WTC11 (cell line): ENCODE measurements around the gene HAO2. TPM values are rescaled to one million over a fixed set of nuclear protein-coding genes. Genes with fewer than 3 reads are reported as not detected.
"Not testable (repeated sequence)": the region's sequence is repeated elsewhere in the genome, so short reads cannot be mapped to it uniquely, and the experiment has no call there.

Source experiments
- ATAC-seq: fragments of 200-7000 bp; cut with Tn5 transposase; 2 replicates; pipeline ENCODE4 v1.10.0; 2021; ENCODE audit warnings: mild to moderate bottlenecking, moderate library complexity
- CTCF ChIA-PET: fragments of 300-600 bp; sonication (Branson Sonifier 250); formaldehyde crosslinking; loops from one replicate; lab custom pipeline; 2021; ENCODE audit warnings: antibody characterized with exemption; lab: Charles Lee
- POLR2A ChIA-PET: fragments of 350-600 bp; sonication (Branson Sonifier 250); formaldehyde crosslinking; loops from one replicate; lab custom pipeline; 2021; ENCODE audit warnings: antibody characterized with exemption; lab: Charles Lee
- DNase-seq: peaks from one replicate; pipeline ENCODE4 v3.0.0; 2021; ENCODE audit warnings: low spot score
- H3K27ac Mint-ChIP-seq: 2 replicates; pipeline ENCODE4 v1.8.0; 2021; ENCODE audit warnings: mixed read lengths
- H3K27me3 Mint-ChIP-seq: 2 replicates; pipeline ENCODE4 v1.8.0; 2021; ENCODE audit warnings: low read depth, mild to moderate bottlenecking, moderate library complexity, mixed read lengths
- H3K36me3 Mint-ChIP-seq: 2 replicates; pipeline ENCODE4 v1.8.0; 2021; ENCODE audit warnings: mixed read lengths
- H3K4me1 Mint-ChIP-seq: 2 replicates; pipeline ENCODE4 v1.8.0; 2022; ENCODE audit warnings: mixed read lengths
- H3K4me3 Mint-ChIP-seq: 2 replicates; pipeline ENCODE4 v1.8.0; 2021; ENCODE audit warnings: mild to moderate bottlenecking, moderate library complexity, mixed read lengths
- H3K9me3 Mint-ChIP-seq: 2 replicates; pipeline ENCODE4 v1.8.0; 2021; ENCODE audit warnings: mixed read lengths
- AFF4 ChIP-seq: sonication (generic); formaldehyde crosslinking; IDR thresholded peaks from 2 replicates; pipeline ENCODE4 v1.8.1; 2023; ENCODE audit warnings: mild to moderate bottlenecking, missing genetic modification reagents, borderline replicate concordance
- ARID4B ChIP-seq: sonication (generic); formaldehyde crosslinking; IDR thresholded peaks from 2 replicates; pipeline ENCODE4 v1.8.0; 2023; ENCODE audit warnings: missing genetic modification reagents, mild to moderate bottlenecking, borderline replicate concordance
- ATF1 ChIP-seq: sonication (generic); formaldehyde crosslinking; IDR thresholded peaks from 2 replicates; pipeline ENCODE4 v1.8.1; 2023; ENCODE audit warnings: mild to moderate bottlenecking, moderate library complexity, missing genetic modification reagents
- CDX4 ChIP-seq: fragments of 250-450 bp; sonication (Bioruptor Pico); IDR thresholded peaks from 2 replicates; pipeline ENCODE4 v1.9.0; 2021; ENCODE audit warnings: moderate library complexity, mild to moderate bottlenecking, inconsistent platforms, borderline replicate concordance
- EMX1 ChIP-seq: fragments of 250-450 bp; sonication (Bioruptor Pico); IDR thresholded peaks from 2 replicates; pipeline ENCODE4 v1.8.0; 2021; ENCODE audit warnings: mild to moderate bottlenecking
- GTF2I ChIP-seq: fragments of 250-450 bp; sonication (Bioruptor Pico); conservative IDR thresholded peaks from 2 replicates; pipeline ENCODE4 v1.4.0; 2021; ENCODE audit warnings: mild to moderate bottlenecking
- IRF1 ChIP-seq: sonication (generic); formaldehyde crosslinking; IDR thresholded peaks from 2 replicates; pipeline ENCODE4 v1.8.0; 2023; ENCODE audit warnings: missing genetic modification reagents
- IRF2 ChIP-seq: sonication (generic); formaldehyde crosslinking; IDR thresholded peaks from 2 replicates; pipeline ENCODE4 v1.8.0; 2022; ENCODE audit warnings: low read depth, missing genetic modification reagents, borderline replicate concordance
- KAT7 ChIP-seq: sonication (generic); formaldehyde crosslinking; IDR thresholded peaks from 2 replicates; pipeline ENCODE4 v1.8.1; 2023; ENCODE audit warnings: missing genetic modification reagents, mild to moderate bottlenecking, borderline replicate concordance
- NFATC4 ChIP-seq: fragments of 250-450 bp; sonication (Bioruptor Pico); IDR thresholded peaks from 2 replicates; pipeline ENCODE4 v1.9.0; 2021; ENCODE audit warnings: mild to moderate bottlenecking
- NFYB ChIP-seq: sonication (generic); formaldehyde crosslinking; conservative IDR thresholded peaks from 2 replicates; pipeline ENCODE4 v1.8.0; 2022; ENCODE audit warnings: low read depth, missing genetic modification reagents
- NR2C2 ChIP-seq: sonication (generic); formaldehyde crosslinking; IDR thresholded peaks from 2 replicates; pipeline ENCODE4 v1.8.0; 2022; ENCODE audit warnings: mild to moderate bottlenecking, missing genetic modification reagents
- SMAD4 ChIP-seq: sonication (generic); formaldehyde crosslinking; IDR thresholded peaks from 2 replicates; pipeline ENCODE4 v1.8.0; 2022; ENCODE audit warnings: mild to moderate bottlenecking, missing genetic modification reagents
- TCF7 ChIP-seq: sonication (generic); formaldehyde crosslinking; IDR thresholded peaks from 2 replicates; pipeline ENCODE4 v1.8.0; 2022; ENCODE audit warnings: mild to moderate bottlenecking, low read depth, missing genetic modification reagents, moderate library complexity
- USF1 ChIP-seq: sonication (generic); formaldehyde crosslinking; IDR thresholded peaks from 2 replicates; pipeline ENCODE4 v1.8.0; 2022; ENCODE audit warnings: mild to moderate bottlenecking, missing genetic modification reagents
- ZBTB21 ChIP-seq: sonication (generic); formaldehyde crosslinking; IDR thresholded peaks from 2 replicates; pipeline ENCODE4 v1.8.1; 2023; ENCODE audit warnings: mild to moderate bottlenecking, missing genetic modification reagents, borderline replicate concordance
- ZBTB43 ChIP-seq: sonication (generic); formaldehyde crosslinking; IDR thresholded peaks from 2 replicates; pipeline ENCODE4 v1.8.1; 2023; ENCODE audit warnings: mild to moderate bottlenecking, missing genetic modification reagents
- ZNF396 ChIP-seq: fragments of 250-450 bp; sonication (Bioruptor Pico); IDR thresholded peaks from 2 replicates; pipeline ENCODE4 v1.8.0; 2021; ENCODE audit warnings: mild to moderate bottlenecking, moderate library complexity, borderline replicate concordance
- ZNF416 ChIP-seq: fragments of 250-450 bp; sonication (Bioruptor Pico); IDR thresholded peaks from 2 replicates; pipeline ENCODE4 v1.9.0; 2021; ENCODE audit warnings: mild to moderate bottlenecking, inconsistent platforms
- ZNF671 ChIP-seq: fragments of 250-450 bp; sonication (Bioruptor Pico); IDR thresholded peaks from 2 replicates; pipeline ENCODE4 v1.8.0; 2021; ENCODE audit warnings: mild to moderate bottlenecking
- total RNA-seq: library from RNA; stranded (reverse); gene quantifications from 3 replicates; pipeline ENCODE4 v1.2.3, GENCODE V29; 2021

HAO2 gene
- total RNA-seq, 1 experiment from 2014 or later, result 1.0 TPM

- peaks cover 44% of the 10 kb centered on the region for H3K36me3 Mint-ChIP-seq
- ATAC-seq, result no peak
- CTCF ChIA-PET, result interaction anchor here (1.9 kb wide), 1 partner anchor 17 kb away, joined by 10 read pairs; no protein-coding TSS in a partner anchor
- H3K9me3 Mint-ChIP-seq, result peaks cover 4% of the 10 kb centered on the region; the same call in 1 of the 2 replicates
- H3K27me3 Mint-ChIP-seq, result peaks cover 3% of the 10 kb centered on the region
- H3K27ac Mint-ChIP-seq, result peak overlapping the region; percentile 99
- TF ChIP-seq IRF2 (CRISPR knock-in tag) (no peak), NFATC4 (CRISPR knock-in tag) (no peak), ARID4B (CRISPR knock-in tag) (no peak), ATF1 (CRISPR knock-in tag) (no peak), NFYB (CRISPR knock-in tag) (no peak), CDX4 (no peak), ZBTB43 (CRISPR knock-in tag) (no peak), ZNF396 (no peak), GTF2I (no peak), SMAD4 (no peak), NR2C2 (CRISPR knock-in tag) (no peak)
- no peak overlapping the region for H3K4me3 Mint-ChIP-seq
- POLR2A ChIA-PET, result no interaction called here
- H3K4me1 Mint-ChIP-seq, result peaks cover 64% of the 10 kb centered on the region
- DNase-seq, result no peak
Measured at GRCh38 chr1:119333163-119333896, 35.3 kb upstream of the HAO2 start.

GRCh38 chr1:119333897-119334250 lies 34.7 kb upstream of the HAO2 start:
- POLR2A ChIA-PET, H3K4me3 Mint-ChIP-seq, H3K27ac Mint-ChIP-seq, ATAC-seq, H3K9me3 Mint-ChIP-seq, DNase-seq, H3K27me3 Mint-ChIP-seq: not testable (repeated sequence)
- Mint-ChIP-seq H3K4me1 (peaks cover 65% of the 10 kb centered on the region), H3K36me3 (peaks cover 43% of the 10 kb centered on the region)
- CTCF ChIA-PET, result interaction anchor here (0.9 kb wide), 1 partner anchor 17 kb away, joined by 3 read pairs; no protein-coding TSS in a partner anchor

- H3K27ac Mint-ChIP-seq, result no peak overlapping the region
- peaks cover 26% of the 10 kb centered on the region for H3K36me3 Mint-ChIP-seq
- ChIA-PET POLR2A (no interaction called here), CTCF (interaction anchor here (1.8 kb wide), 1 partner anchor 20 kb away, joined by 6 read pairs; no protein-coding TSS in a partner anchor)
- no peak overlapping the region for H3K4me3 Mint-ChIP-seq
- H3K27me3 Mint-ChIP-seq, result peaks cover 3% of the 10 kb centered on the region
- DNase-seq (no peak), ATAC-seq (no peak)
- H3K9me3 Mint-ChIP-seq, result peaks cover 4% of the 10 kb centered on the region; the same call in 1 of the 2 replicates
- H3K4me1 Mint-ChIP-seq, result peaks cover 66% of the 10 kb centered on the region
- no peak for TF ChIP-seq ZNF416 (CRISPR knock-in tag)
- no peak for TF ChIP-seq ZBTB21 (CRISPR knock-in tag)
- TF ChIP-seq USF1 (CRISPR knock-in tag), result no peak
- no peak for TF ChIP-seq TCF7 (CRISPR knock-in tag)
- no peak for TF ChIP-seq AFF4 (CRISPR knock-in tag)
- TF ChIP-seq IRF2 (CRISPR knock-in tag), result no peak
- no peak for TF ChIP-seq NFATC4 (CRISPR knock-in tag)
- no peak for TF ChIP-seq ZNF671 (CRISPR knock-in tag)
- TF ChIP-seq EMX1 (CRISPR knock-in tag), result no peak
- TF ChIP-seq KAT7, result no peak
- no peak for TF ChIP-seq IRF1 (CRISPR knock-in tag)
Measured at GRCh38 chr1:119336848-119337247, 31.7 kb upstream of the HAO2 start.
